Stomach (tissue), 4 donors: ENCODE measurements around the gene PCDH9.

Experiments
- POLR2A ChIP-seq, 4 donors: fragments of 450-650 bp; IDR thresholded peaks; one replicate each; pipeline ENCODE4 v1.6.1; 2016; ENCODE audit warnings: antibody characterized with exemption in 4 of 4, control low read depth in 2 of 4, mild to moderate bottlenecking in 1 of 4, moderate library complexity in 1 of 4
- POLR2AphosphoS5 ChIP-seq, 3 donors: sonication (generic); formaldehyde crosslinking; IDR thresholded peaks; one replicate each; pipeline ENCODE4 v1.6.1; 2016; ENCODE audit warnings: antibody characterized with exemption in 3 of 3
- TF ChIP-seq, protein P1 (sequence below), 7 experiments: fragments of 450-650 bp in 4 of 7; fragments of 200-600 bp in 3 of 7; sonication (generic) in 3 of 7; IDR thresholded peaks; one replicate each; pipeline ENCODE4 v1.5.1; 2016 to 2019; ENCODE audit warnings: antibody characterized with exemption in 7 of 7, control low read depth in 2 of 7, mild to moderate bottlenecking in 1 of 7

GRCh38 chr13:67146523-67147130 lies 83.5 kb downstream of the PCDH9 start:
- TF ChIP-seq, protein P1, sequence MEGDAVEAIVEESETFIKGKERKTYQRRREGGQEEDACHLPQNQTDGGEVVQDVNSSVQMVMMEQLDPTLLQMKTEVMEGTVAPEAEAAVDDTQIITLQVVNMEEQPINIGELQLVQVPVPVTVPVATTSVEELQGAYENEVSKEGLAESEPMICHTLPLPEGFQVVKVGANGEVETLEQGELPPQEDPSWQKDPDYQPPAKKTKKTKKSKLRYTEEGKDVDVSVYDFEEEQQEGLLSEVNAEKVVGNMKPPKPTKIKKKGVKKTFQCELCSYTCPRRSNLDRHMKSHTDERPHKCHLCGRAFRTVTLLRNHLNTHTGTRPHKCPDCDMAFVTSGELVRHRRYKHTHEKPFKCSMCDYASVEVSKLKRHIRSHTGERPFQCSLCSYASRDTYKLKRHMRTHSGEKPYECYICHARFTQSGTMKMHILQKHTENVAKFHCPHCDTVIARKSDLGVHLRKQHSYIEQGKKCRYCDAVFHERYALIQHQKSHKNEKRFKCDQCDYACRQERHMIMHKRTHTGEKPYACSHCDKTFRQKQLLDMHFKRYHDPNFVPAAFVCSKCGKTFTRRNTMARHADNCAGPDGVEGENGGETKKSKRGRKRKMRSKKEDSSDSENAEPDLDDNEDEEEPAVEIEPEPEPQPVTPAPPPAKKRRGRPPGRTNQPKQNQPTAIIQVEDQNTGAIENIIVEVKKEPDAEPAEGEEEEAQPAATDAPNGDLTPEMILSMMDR (IDR thresholded peaks at IDR 0.05) = no peak
- TF ChIP-seq POLR2A (IDR thresholded peaks at IDR 0.05) (no peak), POLR2AphosphoS5 (IDR thresholded peaks at IDR 0.05) (no peak)
